ENCODE measurements around the gene TRAPPC6A.

TRAPPC6A gene

GRCh38 chr19:45161738-45162607 is 16.1 kb downstream of the TRAPPC6A start:
- no peak for DNase-seq

- peak; percentile 67 for DNase-seq
Observed at GRCh38 chr19:45160870-45161737, 16.9 kb downstream of the TRAPPC6A start, which contains the start of gene NKPD1. TSS of gene NKPD1 (minus strand) at chr19:45160982. CDS start at chr19:45160150, 832 bp downstream.

GRCh38 chr19:45159971-45160324 is 18.1 kb downstream of the TRAPPC6A start:
- no peak for DNase-seq

GRCh38 chr19:45159210-45159970 is 18.6 kb downstream of the TRAPPC6A start:
- no peak for DNase-seq

GRCh38 chr19:45158503-45159209 is 19.4 kb downstream of the TRAPPC6A start:
- DNase-seq: no peak

- no peak for DNase-seq
Observed at GRCh38 chr19:45156751-45157150, 21.3 kb downstream of the TRAPPC6A start.

GRCh38 chr19:45156011-45156630 is 21.9 kb downstream of the TRAPPC6A start:
- DNase-seq: no peak

GRCh38 chr19:45154064-45154827 is 23.8 kb downstream of the TRAPPC6A start:
- no peak for DNase-seq

GRCh38 chr19:45153339-45154063 is 24.5 kb downstream of the TRAPPC6A start:
- DNase-seq: no peak

- no peak for DNase-seq
Observed at GRCh38 chr19:45152504-45153338, 25.3 kb downstream of the TRAPPC6A start.

- DNase-seq: no peak
Observed at GRCh38 chr19:45151821-45152503, 26.1 kb downstream of the TRAPPC6A start.

GRCh38 chr19:45151320-45151719 is 26.7 kb downstream of the TRAPPC6A start:
- DNase-seq: no peak

GRCh38 chr19:45150751-45151281 is 27.2 kb downstream of the TRAPPC6A start:
- DNase-seq: no peak

- DNase-seq: no peak
Observed at GRCh38 chr19:45150180-45150579, 27.9 kb downstream of the TRAPPC6A start.

- DNase-seq: no peak
Observed at GRCh38 chr19:45149129-45149528, 28.9 kb downstream of the TRAPPC6A start.

- no peak for DNase-seq
Observed at GRCh38 chr19:45147835-45148676, 30.0 kb downstream of the TRAPPC6A start.

GRCh38 chr19:45146741-45147205 is 31.3 kb downstream of the TRAPPC6A start:
- DNase-seq: no peak

Data from NCI-H510A (cell line).